Duodenal mucosa (tissue), 2 donors: ENCODE results near the gene CADPS2.

Source experiments
- H3K27ac ChIP-seq: one replicate; pipeline ENCODE4 v1.7.0; 2013; ENCODE audit warnings: low read depth, low read length
- H3K27me3 ChIP-seq, 2 donors: one replicate each; pipeline ENCODE4 v1.7.0; 2013; ENCODE audit warnings: low read length in 2 of 2, control low read depth in 1 of 2; ENCODE audit not compliant: insufficient read depth in 2 of 2, control insufficient read depth in 1 of 2
- H3K36me3 ChIP-seq, 2 donors: one replicate each; pipeline ENCODE4 v1.7.0; 2013; ENCODE audit warnings: low read length in 2 of 2, control low read depth in 1 of 2; ENCODE audit not compliant: insufficient read depth in 2 of 2, control insufficient read depth in 1 of 2
- H3K4me1 ChIP-seq, 2 donors: one replicate each; pipeline ENCODE4 v1.7.0; 2013; ENCODE audit warnings: low read length in 2 of 2, control low read depth in 1 of 2; ENCODE audit not compliant: insufficient read depth in 2 of 2, control insufficient read depth in 1 of 2
- H3K4me3 ChIP-seq, 2 donors: one replicate each; pipeline ENCODE4 v1.7.0; 2013; ENCODE audit warnings: low read length in 2 of 2, low read depth in 1 of 2
- H3K9ac ChIP-seq, 2 donors: one replicate each; pipeline ENCODE4 v1.7.0; 2013; ENCODE audit warnings: low read length in 2 of 2, low read depth in 1 of 2
- H3K9me3 ChIP-seq, 2 donors: one replicate each; pipeline ENCODE4 v1.7.0; 2013; ENCODE audit warnings: low read length in 2 of 2, control low read depth in 1 of 2; ENCODE audit not compliant: control insufficient read depth in 1 of 2

CADPS2 gene

DNA sequence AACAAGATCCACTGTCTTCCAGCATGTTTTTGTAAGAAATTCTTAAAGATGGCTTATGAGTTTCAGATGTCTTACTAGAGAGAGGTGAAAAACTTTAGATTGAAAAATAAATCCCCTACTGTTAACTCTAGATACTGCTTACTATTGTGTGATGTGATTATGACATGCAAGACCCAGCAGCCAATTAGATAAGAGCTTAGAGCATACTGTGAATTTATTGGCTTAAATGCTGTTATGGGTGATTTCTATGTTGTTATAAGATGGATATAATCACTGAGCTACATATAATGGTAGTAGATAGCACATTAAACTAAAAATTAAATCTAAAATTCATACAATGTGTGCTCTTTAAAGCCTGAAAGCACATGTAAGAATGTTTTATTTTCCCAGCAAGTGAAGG lies 187.2 kb downstream of the CADPS2 start, which contains the start of gene RNF133:
Gene RNF133 (minus strand): TSS at position 101 of the 400 bp plus-strand sequence. CDS start 199 bp downstream, outside the sequence.
- no peaks in the 10 kb centered on the region for H3K9me3 ChIP-seq
- H3K27ac ChIP-seq, result no peak within 1 kb of the TSS
- no peaks in the 10 kb centered on the region for H3K36me3 ChIP-seq
- no peak within 1 kb of the TSS for H3K4me3 ChIP-seq
- no peaks in the 10 kb centered on the region for H3K4me1 ChIP-seq
- no peaks in the 10 kb centered on the region for H3K27me3 ChIP-seq
- H3K9ac ChIP-seq, result no peak within 1 kb of the TSS

GRCh38 chr7:122695816-122696215 lies 190.4 kb downstream of the CADPS2 start:
- no peaks in the 10 kb centered on the region for H3K9me3 ChIP-seq
- H3K27me3 ChIP-seq, result no peaks in the 10 kb centered on the region
- H3K9ac ChIP-seq, result no peak overlapping the region
- H3K36me3 ChIP-seq, result no peaks in the 10 kb centered on the region
- H3K27ac ChIP-seq, result no peak overlapping the region
- no peaks in the 10 kb centered on the region for H3K4me1 ChIP-seq
- H3K4me3 ChIP-seq, result no peak overlapping the region

DNA sequence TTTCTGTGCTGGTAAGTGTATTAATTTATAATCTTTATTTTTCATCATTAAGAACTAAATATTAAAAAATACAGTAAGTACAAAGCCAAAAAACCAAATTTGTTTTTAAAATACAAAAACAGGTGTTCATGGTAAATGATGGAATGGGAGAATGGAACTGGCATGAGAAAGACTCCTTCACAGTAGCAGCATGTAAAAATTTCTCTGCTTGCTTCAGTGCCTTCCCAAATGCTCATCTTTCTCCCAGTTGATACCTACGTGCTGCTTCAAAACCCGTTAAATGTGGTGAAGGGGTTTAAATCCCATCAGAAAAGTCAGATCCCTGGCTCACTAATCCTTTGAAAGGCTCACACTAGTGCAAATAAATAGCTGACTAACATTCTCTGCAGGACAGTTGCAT lies 191.6 kb downstream of the CADPS2 start:
- Histone ChIP-seq H3K9ac (no peak overlapping the region), H3K4me1 (no peaks in the 10 kb centered on the region), H3K27me3 (no peaks in the 10 kb centered on the region), H3K27ac (no peak overlapping the region), H3K9me3 (no peaks in the 10 kb centered on the region), H3K36me3 (no peaks in the 10 kb centered on the region), H3K4me3 (no peak overlapping the region)

DNA sequence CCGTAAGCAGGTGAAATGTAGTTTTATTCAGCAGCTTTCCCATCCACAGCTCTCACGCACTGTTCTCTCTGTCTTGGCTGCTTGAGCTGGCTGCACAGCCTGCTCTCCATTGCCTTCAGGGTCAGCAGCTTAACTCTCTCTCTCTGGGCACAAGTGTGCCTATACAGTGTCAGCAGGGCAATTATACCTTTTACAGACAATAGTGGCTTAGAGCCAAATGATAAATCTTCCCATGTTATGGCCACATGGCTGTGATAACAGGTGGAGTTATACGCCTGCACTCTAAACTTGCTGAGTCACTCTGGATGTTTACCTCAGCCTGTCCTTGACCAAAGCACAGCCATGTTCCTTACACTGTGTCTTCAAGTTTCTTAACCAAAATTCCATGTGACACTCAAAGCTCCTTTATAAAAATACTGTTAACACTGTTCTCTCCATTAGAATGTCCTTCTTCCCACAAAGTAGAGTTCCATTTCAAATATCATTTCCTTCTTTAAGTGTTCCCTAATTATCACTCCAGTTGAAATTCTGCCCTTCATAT lies 193.4 kb downstream of the CADPS2 start:
- Histone ChIP-seq H3K27me3 (no peaks in the 10 kb centered on the region), H3K4me1 (no peaks in the 10 kb centered on the region), H3K9ac (no peak overlapping the region), H3K27ac (no peak overlapping the region), H3K9me3 (no peaks in the 10 kb centered on the region), H3K36me3 (no peaks in the 10 kb centered on the region), H3K4me3 (no peak overlapping the region)

GRCh38 chr7:122691569-122692235 lies 194.6 kb downstream of the CADPS2 start:
- Histone ChIP-seq H3K36me3 (no peaks in the 10 kb centered on the region), H3K9ac (no peak overlapping the region), H3K4me3 (no peak overlapping the region), H3K27ac (no peak overlapping the region), H3K9me3 (no peaks in the 10 kb centered on the region), H3K27me3 (no peaks in the 10 kb centered on the region), H3K4me1 (no peaks in the 10 kb centered on the region)

GRCh38 chr7:122689346-122690109 lies 196.7 kb downstream of the CADPS2 start:
- Histone ChIP-seq H3K9ac (no peak overlapping the region), H3K36me3 (no peaks in the 10 kb centered on the region), H3K4me3 (no peak overlapping the region), H3K27me3 (no peaks in the 10 kb centered on the region), H3K4me1 (no peaks in the 10 kb centered on the region), H3K27ac (no peak overlapping the region), H3K9me3 (no peaks in the 10 kb centered on the region)

GRCh38 chr7:122688400-122688998 lies 197.8 kb downstream of the CADPS2 start:
- Histone ChIP-seq H3K9me3 (no peaks in the 10 kb centered on the region), H3K27me3 (no peaks in the 10 kb centered on the region), H3K4me1 (no peaks in the 10 kb centered on the region), H3K36me3 (no peaks in the 10 kb centered on the region), H3K4me3 (no peak overlapping the region), H3K27ac (no peak overlapping the region), H3K9ac (no peak overlapping the region)

DNA sequence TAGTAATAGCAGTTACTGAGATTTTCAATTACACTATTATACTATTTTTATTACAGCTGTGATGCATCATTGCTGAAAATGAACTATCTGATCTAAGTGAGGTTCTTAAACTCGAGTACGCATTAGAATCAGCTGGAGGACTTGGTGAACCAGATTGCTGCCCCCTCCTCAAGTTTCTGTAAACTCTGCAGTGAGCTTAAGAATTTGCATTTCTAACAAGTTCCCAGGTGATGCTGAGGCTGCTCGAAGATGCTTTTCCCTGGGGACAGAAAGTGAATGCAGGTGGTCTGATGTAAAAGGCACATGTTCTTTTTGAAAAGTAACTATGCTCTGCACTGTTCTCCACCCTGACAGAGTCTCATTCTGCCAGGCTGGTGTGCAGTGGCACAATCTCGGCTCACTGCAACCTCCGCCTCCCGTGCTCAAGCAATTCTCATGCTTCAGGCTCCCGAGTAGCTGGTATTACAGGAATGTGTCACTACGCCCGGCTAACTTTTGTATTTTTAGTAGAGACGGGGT lies 199.8 kb downstream of the CADPS2 start:
- Histone ChIP-seq H3K4me3 (no peak overlapping the region), H3K27ac (no peak overlapping the region), H3K9me3 (no peaks in the 10 kb centered on the region), H3K27me3 (no peaks in the 10 kb centered on the region), H3K9ac (no peak overlapping the region), H3K36me3 (no peaks in the 10 kb centered on the region), H3K4me1 (no peaks in the 10 kb centered on the region)

- no peaks in the 10 kb centered on the region for H3K9me3 ChIP-seq
- H3K9ac ChIP-seq, result no peak overlapping the region
- no peaks in the 10 kb centered on the region for H3K27me3 ChIP-seq
- H3K4me3 ChIP-seq, result no peak overlapping the region
- no peak overlapping the region for H3K27ac ChIP-seq
- H3K36me3 ChIP-seq, result no peaks in the 10 kb centered on the region
- no peaks in the 10 kb centered on the region for H3K4me1 ChIP-seq
These were observed 201.8 kb downstream of the CADPS2 start for GRCh38 chr7:122684504-122684903.
